Measurements from ENCODE around the gene SRPX2.

- TF ChIP-seq EZH2 (IDR thresholded peaks at IDR 0.05; ENCODE audit: insufficient read depth, low read length) (no peak), CTCF (IDR thresholded peaks at IDR 0.05; ENCODE audit: insufficient read depth, low read depth, low read length) (no peak)
These were observed 38.9 kb downstream of the SRPX2 start for GRCh38 chrX:100682939-100683338.
